ENCODE measurements around the gene ATAT1. TPM values are rescaled to one million over a fixed set of nuclear protein-coding genes. Genes with fewer than 3 reads are reported as not detected.
A peak's percentile ranks its signal among the peaks of the same experiment; 100 is the strongest.

ATAT1 gene
- total RNA-seq, 1 experiment from 2014 or later: 29.4 TPM

GRCh38 chr6:30601815-30602641, 24.6 kb upstream of the ATAT1 start:
- TF ChIP-seq EZH2 (IDR thresholded peaks at IDR 0.05; ENCODE audit: low read depth) (no peak), CTCF (conservative IDR thresholded peaks at IDR 0.05) (no peak)
- peaks cover 20% of the 10 kb centered on the region for H4K20me1 ChIP-seq (ENCODE audit: insufficient read depth)
- peaks cover 42% of the 10 kb centered on the region for H3K36me3 ChIP-seq (ENCODE audit: low read depth)

GRCh38 chr6:30603961-30604360, 22.7 kb upstream of the ATAT1 start:
- Histone ChIP-seq H3K27ac (no peak overlapping the region), H3K9me3 (ENCODE audit: insufficient read depth, low read depth) (no peaks in the 10 kb centered on the region), H3K9me2 (ENCODE audit: insufficient read depth) (no peaks in the 10 kb centered on the region), H3F3A (ENCODE audit: insufficient read depth, low read depth) (peaks cover 44% of the 10 kb centered on the region), H3K4me1 (replicated peaks; ENCODE audit: insufficient read depth) (no peaks in the 10 kb centered on the region), H3K36me3 (ENCODE audit: low read depth) (peaks cover 48% of the 10 kb centered on the region), H2AFZ (no peak overlapping the region), H3K4me3 (no peak overlapping the region), H3K4me2 (no peak overlapping the region), H3K27me3 (ENCODE audit: insufficient read depth, low read depth) (no peaks in the 10 kb centered on the region), H3K79me2 (ENCODE audit: low read depth) (no peaks in the 10 kb centered on the region), H4K20me1 (ENCODE audit: insufficient read depth) (peaks cover 20% of the 10 kb centered on the region)
- TF ChIP-seq EZH2 (IDR thresholded peaks at IDR 0.05; ENCODE audit: low read depth): no peak
- no peak for TF ChIP-seq CTCF (conservative IDR thresholded peaks at IDR 0.05)
- DNase-seq: no peak
- ChIA-PET POLR2A (ENCODE audit: unreplicated experiment) (interaction anchor here (0.7 kb wide), 1 partner anchor 13 kb away, joined by 3 read pairs; no protein-coding TSS in a partner anchor), CTCF (no interaction called here)
- no TSS peak for BruUV-seq (replicated peaks)
- intact Hi-C loops (cut with micrococcal nuclease; ENCODE audit: unreplicated experiment): no loop called here

More at GRCh38 chr6:30601815-30602641, 24.6 kb upstream of the ATAT1 start:
- no peak overlapping the region for H3K27ac ChIP-seq
- no TSS peak for BruUV-seq (replicated peaks)
- H3K9me3 ChIP-seq (ENCODE audit: insufficient read depth, low read depth): no peaks in the 10 kb centered on the region
- no peak overlapping the region for H2AFZ ChIP-seq
- no peaks in the 10 kb centered on the region for H3K79me2 ChIP-seq (ENCODE audit: low read depth)
- ChIA-PET POLR2A (ENCODE audit: unreplicated experiment) (no interaction called here), CTCF (no interaction called here)
- no peak overlapping the region for H3K4me2 ChIP-seq
- H3K4me3 ChIP-seq: no peak overlapping the region
- no peaks in the 10 kb centered on the region for H3K9me2 ChIP-seq (ENCODE audit: insufficient read depth)
- H3K4me1 ChIP-seq (replicated peaks; ENCODE audit: insufficient read depth): no peaks in the 10 kb centered on the region
- peak in 1 of 2 experiments; percentile 12 for DNase-seq
- peaks cover 49% of the 10 kb centered on the region for H3F3A ChIP-seq (ENCODE audit: insufficient read depth, low read depth)
- no peaks in the 10 kb centered on the region for H3K27me3 ChIP-seq (ENCODE audit: insufficient read depth, low read depth)
- intact Hi-C loops (cut with micrococcal nuclease; ENCODE audit: unreplicated experiment): no loop called here

- Histone ChIP-seq H3K36me3 (ENCODE audit: low read depth) (peaks cover 26% of the 10 kb centered on the region), H3K4me1 (replicated peaks; ENCODE audit: insufficient read depth) (peaks cover 26% of the 10 kb centered on the region), H3K9me3 (ENCODE audit: insufficient read depth, low read depth) (no peaks in the 10 kb centered on the region), H4K20me1 (ENCODE audit: insufficient read depth) (peaks cover 26% of the 10 kb centered on the region; the same call in 1 of the 2 replicates), H3K4me2 (no peak overlapping the region), H3K27ac (no peak overlapping the region), H3K27me3 (ENCODE audit: insufficient read depth, low read depth) (no peaks in the 10 kb centered on the region), H3F3A (ENCODE audit: insufficient read depth, low read depth) (peaks cover 56% of the 10 kb centered on the region), H2AFZ (no peak overlapping the region), H3K79me2 (ENCODE audit: low read depth) (peaks cover 9% of the 10 kb centered on the region), H3K9me2 (ENCODE audit: insufficient read depth) (no peaks in the 10 kb centered on the region), H3K4me3 (no peak overlapping the region)
- intact Hi-C loops (cut with micrococcal nuclease; ENCODE audit: unreplicated experiment): no loop called here
- TF ChIP-seq EZH2 (IDR thresholded peaks at IDR 0.05; ENCODE audit: low read depth) (no peak), CTCF (conservative IDR thresholded peaks at IDR 0.05) (no peak)
- ChIA-PET CTCF (interaction anchor here (1.1 kb wide), 1 partner anchor 62 kb away, joined by 4 read pairs; the partner anchor contains the start of gene DHX16), POLR2A (ENCODE audit: unreplicated experiment) (interaction anchor here (0.6 to 0.7 kb wide), 2 partner anchors 36 to 40 kb away, joined by 3 read pairs; no protein-coding TSS in a partner anchor)
- DNase-seq: no peak
- BruUV-seq (replicated peaks): no TSS peak
Observed at GRCh38 chr6:30610065-30610464, 16.6 kb upstream of the ATAT1 start.
